Measurements from ENCODE around the gene PGAP6.

- TF ChIP-seq CTCF (IDR thresholded peaks at IDR 0.05) (no peak), POLR2A (IDR thresholded peaks at IDR 0.05) (no peak)
Observed at GRCh38 chr16:392450-393030, 10.8 kb upstream of the PGAP6 start.

Measured in adrenal gland (tissue), 5 donors.